Cardiac septum (tissue), 1 donor: ENCODE measurements around the gene PCDHGB2. TPM values are rescaled to one million over a fixed set of nuclear protein-coding genes. Genes with fewer than 3 reads are reported as not detected.
"Not testable (repeated sequence)": the region's sequence is repeated elsewhere in the genome, so short reads cannot be mapped to it uniquely, and the experiment has no call there.

ENCODE experiments used
- DNase-seq: peaks from one replicate; pipeline ENCODE4 v3.0.0-alpha.2; 2020; ENCODE audit warnings: low spot score
- intact Hi-C: fragments of 100-400 bp; cut with DNase I; formaldehyde crosslinking; loops from one replicate; pipeline ENCODE4 v1.14.0; 2022
- long read RNA-seq: library from polyadenylated mRNA; unstranded; transcript quantifications from one replicate; pipeline ENCODE4 v2.0.0, GENCODE V29; 2021
- total RNA-seq: library from RNA; stranded (reverse); fragmentation: NEBNext Ultra II Directional; extraction: Animal tissue kit (Norgen Biotek cat#: 25700); gene quantifications from one replicate; pipeline ENCODE4 v1.2.1, GENCODE V29; 2021
- donor health status: DM: no; HTN: no; CAD: no.

The PCDHGB2 gene
- 16.2 TPM for total RNA-seq
- long read RNA-seq, full-length matches to known transcripts, result 1 of 1 reads
- long read RNA-seq, partial matches to known transcripts, result 0 of 1 reads
- long read RNA-seq, other reads (novel, unspliced or antisense), result 0 of 1 reads

DNA sequence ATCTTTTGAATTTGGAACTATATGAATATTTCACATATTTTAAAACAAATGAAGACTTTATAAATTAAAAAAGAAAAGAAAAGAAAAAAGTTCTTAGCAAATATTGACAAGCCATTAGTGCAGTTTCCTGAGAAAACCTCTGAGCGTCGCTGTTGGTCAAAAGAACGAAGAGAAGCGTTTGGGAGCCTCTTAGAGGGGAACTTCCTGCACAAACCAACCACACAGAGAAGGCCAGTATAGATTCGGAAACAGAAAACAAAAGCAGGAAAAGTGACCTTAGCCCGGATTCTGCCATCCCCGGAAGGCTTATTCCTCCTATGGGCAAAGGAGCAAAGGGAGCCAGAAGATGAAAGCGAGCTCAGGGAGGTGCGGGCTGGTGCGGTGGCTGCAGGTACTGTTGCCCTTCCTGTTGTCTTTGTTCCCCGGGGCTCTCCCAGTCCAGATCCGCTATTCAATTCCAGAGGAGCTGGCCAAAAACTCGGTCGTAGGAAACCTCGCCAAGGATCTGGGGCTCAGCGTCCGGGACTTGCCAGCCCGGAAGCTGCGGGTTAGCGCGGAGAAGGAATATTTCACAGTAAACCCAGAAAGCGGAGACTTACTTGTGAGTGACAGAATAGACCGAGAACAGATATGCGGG lies at the start of gene PCDHGB2:
Gene PCDHGB2, plus strand, starts transcription at position 205 of the 637 bp plus-strand sequence. Its CDS starts 142 bp downstream, at position 347.
- peak; percentile 49 for DNase-seq
- intact Hi-C loops, result loop anchor here (5.0 kb wide), 1 partner anchor 42 kb away; the partner anchor contains the start of gene PCDHGA9

- intact Hi-C loops, result loop anchor here (10.0 kb wide), 1 partner anchor 69 kb away; the partner anchor contains the start of gene PCDHB15
- DNase-seq, result no peak
Observed at GRCh38 chr5:141313711-141314110, 46.1 kb upstream of the PCDHGB2 start.

DNA sequence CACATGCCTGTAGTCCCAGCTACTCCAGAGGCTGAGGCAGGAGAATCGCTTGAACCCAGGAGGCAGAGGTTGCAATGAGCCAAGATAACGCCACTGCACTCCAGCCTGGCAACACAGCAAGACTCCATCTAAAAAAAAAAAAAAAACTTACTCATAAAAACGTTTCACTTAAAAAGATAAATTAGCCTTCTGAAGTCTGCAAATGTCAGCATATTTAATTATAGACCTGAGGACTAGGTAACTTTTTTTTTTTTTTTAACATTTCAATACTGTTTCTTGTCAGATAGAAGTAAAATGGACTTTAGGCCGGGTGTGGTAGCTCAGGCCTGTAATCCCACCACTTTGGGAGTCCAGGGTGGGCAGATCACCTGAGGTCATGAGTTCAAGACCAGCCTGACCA lies 42.8 kb upstream of the PCDHGB2 start:
- intact Hi-C loops, result loop anchor here (10.0 kb wide), 1 partner anchor 72 kb away; the partner anchor contains the start of gene PCDHB15
- not testable (repeated sequence) for DNase-seq

DNA sequence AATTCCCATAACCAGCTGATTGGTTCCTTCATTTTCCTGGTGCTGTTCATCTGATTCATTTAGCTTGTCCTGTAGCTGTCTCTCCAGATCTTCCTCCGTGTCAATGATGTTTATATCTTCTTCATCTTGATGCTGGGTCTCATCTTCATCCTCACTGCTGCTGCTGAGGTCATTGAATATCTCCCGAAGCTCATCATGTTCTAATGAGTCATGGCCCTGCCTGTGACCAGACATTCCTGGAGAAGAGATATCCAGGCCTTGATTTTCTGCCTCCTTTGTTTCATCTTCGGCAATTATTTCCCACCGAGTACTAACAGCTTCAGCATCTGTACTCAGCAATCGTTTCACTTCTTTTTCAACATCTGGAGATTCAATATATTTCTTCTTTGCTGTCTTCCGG lies 40.6 kb upstream of the PCDHGB2 start:
- DNase-seq, result no peak
- intact Hi-C loops, result loop anchor here (10.0 kb wide), 1 partner anchor 74 kb away; the partner anchor contains the start of gene PCDHB15

GRCh38 chr5:141319699-141320098 lies 40.1 kb upstream of the PCDHGB2 start:
- intact Hi-C loops, result loop anchor here (2.0 to 10.0 kb wide), 3 partner anchors 75 to 241 kb away; partner anchors contain the start of gene PCDHB15

DNA sequence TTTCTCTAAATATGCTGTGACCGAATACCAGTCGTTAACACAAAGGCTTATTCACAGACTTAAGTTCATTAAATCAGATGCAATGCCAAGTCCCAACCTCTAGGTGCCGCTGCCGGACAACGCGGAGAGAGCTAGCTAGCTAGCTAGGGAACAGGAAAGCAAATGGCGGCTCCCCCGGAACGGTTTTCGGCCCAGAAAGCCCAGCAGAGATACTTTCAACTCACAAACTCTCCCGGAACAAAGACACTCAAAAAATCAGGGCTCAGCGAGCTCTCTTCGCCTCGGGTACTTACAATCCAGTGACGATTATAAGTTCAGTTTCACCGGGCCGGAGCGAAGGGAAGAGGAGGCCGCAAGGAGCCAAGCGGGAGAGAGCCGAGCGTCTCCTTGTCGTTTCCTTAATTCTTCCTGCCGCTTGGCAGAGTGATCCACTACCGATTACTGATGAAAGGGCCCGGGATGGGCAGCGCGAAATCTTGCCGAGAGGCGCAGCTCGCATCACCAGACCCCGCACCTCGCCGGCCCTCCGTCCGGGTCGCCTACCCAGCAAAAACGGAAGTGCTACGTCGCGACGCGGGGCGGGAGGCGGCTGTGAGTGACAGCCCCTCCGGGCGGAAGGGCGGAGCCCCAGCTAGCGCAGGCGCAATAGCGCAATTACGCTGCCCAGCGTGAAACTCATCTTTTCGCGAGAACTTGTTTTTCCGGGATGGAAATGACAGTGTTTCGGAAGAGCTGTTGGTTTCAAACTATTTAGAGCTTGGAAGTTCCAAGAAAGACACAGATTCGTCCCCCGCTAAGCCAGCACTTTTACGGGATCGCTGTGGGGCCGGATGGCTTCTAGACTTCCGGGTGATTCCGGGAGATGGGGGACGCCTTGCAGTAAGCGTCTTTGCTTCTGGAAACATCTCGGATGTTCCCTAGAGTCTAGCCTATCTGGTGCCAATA lies 39.3 kb upstream of the PCDHGB2 start, which contains the start of gene TAF7:
Gene TAF7, minus strand, starts transcription at position 560 of the 945 bp plus-strand sequence. CDS start 740 bp downstream, outside the sequence.
- intact Hi-C loops, result loop anchor here (2.0 to 10.0 kb wide), 2 partner anchors 204 to 240 kb away; no protein-coding TSS in a partner anchor
- DNase-seq, result peak; percentile 95

More at GRCh38 chr5:141319699-141320098, 40.1 kb upstream of the PCDHGB2 start:
- no peak for DNase-seq

DNA sequence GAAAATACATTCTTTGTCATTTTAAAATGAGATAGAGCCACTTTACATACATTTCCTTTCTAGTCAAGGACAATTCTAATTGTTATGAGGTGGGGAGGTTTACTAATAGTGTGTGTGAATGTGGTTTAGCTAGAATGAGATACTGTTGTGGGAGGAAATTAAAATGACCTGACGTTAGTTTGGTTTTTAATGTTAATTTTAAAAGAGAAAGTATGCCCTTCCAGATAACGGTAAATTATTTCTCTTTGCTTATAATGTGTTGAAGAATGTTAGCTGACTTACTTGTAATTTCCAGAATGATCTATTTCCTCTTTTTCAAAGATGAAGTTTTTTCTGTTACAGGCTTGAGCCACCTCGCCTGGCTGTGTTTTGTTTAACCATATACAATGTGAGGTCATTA lies 37.5 kb upstream of the PCDHGB2 start:
- DNase-seq, result no peak
- intact Hi-C loops, result loop anchor here (10.0 kb wide), 1 partner anchor 203 kb away; no protein-coding TSS in a partner anchor

DNA sequence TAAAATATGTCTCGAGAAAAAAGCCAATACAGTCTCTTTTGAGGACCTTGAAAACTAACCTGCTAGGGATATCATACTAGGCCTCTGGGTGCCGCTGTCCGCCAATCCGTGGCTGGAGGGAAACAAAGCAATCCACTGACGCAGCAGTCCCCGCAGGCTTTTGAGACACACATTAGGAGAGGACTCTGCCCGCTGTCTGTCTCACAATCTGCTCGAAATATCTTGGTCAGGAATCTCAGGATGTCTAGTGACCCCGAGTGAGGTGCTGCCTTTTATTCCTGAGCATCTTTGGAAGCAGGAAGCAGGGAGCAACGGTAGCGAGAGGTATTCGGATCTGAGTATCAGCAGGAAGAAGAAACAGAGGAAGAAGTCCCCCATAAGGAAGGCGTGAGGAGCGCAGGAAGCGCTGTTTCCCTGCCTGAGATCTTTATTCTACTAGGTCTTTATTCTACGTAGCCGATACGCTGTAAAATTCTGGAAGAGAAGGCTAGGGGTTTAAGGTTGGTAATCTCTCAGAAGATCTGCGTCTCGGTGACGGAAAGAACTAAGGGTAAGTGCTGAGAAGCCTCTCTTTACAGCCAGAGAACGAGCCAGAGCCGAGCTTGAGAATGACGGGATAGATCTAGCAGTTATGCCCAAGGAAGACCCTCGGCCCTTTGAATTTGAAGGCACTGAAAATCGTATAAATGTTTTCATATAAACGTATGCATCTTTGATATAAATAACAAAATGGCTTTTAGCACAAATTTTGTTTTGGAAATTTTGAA lies 33.5 kb upstream of the PCDHGB2 start:
- no peak for DNase-seq
- intact Hi-C loops, result loop anchor here (10.0 kb wide), 1 partner anchor 199 kb away; no protein-coding TSS in a partner anchor

DNA sequence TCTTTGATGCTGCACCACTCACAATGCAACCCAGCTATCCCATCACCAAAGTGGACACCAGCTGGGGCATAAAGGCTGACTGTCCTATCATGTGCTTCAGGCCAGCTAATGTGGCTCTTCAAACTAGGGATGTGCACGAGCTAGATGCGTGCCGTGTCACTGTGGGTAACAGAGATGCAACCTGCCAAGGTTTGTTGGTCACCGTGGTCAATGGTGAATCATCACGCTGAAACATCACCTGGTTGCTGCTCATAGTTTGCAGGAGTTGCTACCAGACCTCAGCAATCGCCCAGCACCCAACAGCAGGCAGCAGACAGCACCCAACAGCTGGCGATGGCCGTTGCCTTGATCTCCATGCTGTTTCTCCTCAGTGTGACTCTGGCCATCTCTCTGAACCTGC lies 31.6 kb upstream of the PCDHGB2 start:
- intact Hi-C loops, result loop anchor here (10.0 kb wide), 1 partner anchor 197 kb away; no protein-coding TSS in a partner anchor
- DNase-seq, result no peak

- no peak for DNase-seq
- intact Hi-C loops, result no loop called here
Observed at GRCh38 chr5:141330299-141331080, 29.3 kb upstream of the PCDHGB2 start, which contains the start of gene PCDHGA1. TSS of gene PCDHGA1 (plus strand) at chr5:141330514.

DNA sequence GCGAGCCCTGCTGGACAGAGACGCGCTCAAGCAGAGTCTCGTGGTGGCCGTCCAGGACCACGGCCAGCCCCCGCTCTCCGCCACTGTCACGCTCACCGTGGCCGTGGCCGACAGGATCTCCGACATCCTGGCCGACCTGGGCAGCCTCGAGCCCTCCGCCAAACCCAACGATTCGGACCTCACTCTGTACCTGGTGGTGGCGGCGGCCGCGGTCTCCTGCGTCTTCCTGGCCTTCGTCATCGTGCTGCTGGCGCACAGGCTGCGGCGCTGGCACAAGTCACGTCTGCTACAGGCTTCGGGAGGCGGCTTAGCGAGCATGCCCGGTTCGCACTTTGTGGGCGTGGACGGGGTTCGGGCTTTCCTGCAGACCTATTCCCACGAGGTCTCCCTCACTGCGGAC lies 27.2 kb upstream of the PCDHGB2 start:
- DNase-seq, intact Hi-C loops: not testable (repeated sequence)

DNA sequence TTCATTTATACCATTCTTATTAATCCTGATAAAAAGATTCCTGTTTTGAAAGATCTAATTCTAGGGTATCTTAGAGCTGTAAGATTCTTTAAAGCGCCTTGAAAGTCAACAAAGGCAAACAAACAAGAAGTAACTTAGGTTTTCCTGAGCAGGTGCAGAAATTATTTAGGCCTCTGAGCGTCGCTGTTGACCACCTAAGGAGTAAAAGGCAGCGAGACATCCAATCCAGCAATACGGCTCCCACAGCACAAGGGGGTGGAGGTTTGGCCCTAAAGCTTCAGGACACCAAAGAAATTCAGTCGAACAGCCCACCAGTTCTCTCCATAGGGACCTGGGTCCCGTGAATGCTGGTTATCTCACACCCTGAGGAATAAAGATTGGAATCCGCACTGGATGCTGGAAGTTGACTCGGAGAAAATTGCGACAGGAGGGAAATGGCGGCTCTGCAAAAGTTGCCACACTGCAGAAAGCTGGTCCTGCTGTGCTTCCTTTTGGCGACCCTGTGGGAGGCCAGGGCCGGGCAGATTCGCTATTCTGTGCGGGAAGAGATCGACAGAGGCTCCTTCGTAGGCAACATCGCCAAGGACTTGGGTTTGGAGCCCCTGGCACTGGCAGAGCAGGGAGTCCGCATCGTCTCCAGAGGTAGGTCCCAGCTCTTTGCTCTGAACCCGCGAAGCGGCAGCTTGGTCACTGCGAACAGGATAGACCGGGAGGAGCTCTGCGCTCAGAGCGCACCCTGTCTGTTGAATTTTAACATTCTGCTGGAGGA lies 21.1 kb upstream of the PCDHGB2 start, which contains the start of gene PCDHGA2:
Gene PCDHGA2, plus strand, starts transcription at position 223 of the 769 bp plus-strand sequence.
- intact Hi-C loops, result no loop called here
- no peak for DNase-seq

DNA sequence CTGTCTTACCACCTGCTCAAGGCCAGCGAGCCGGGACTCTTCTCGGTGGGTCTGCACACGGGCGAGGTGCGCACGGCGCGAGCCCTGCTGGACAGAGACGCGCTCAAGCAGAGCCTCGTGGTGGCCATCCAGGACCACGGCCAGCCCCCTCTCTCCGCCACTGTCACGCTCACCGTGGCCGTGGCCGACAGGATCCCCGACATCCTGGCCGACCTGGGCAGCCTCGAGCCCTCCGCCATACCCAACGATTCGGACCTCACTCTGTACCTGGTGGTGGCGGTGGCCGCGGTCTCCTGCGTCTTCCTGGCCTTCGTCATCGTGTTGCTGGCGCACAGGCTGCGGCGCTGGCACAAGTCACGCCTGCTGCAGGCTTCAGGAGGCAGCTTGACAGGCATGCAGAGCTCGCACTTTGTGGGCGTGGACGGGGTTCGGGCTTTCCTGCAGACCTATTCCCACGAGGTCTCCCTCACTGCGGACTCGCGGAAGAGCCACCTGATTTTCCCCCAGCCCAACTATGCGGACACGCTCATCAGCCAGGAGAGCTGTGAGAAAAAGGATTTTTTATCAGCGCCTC lies 18.9 kb upstream of the PCDHGB2 start:
- intact Hi-C loops, DNase-seq: not testable (repeated sequence)

DNA sequence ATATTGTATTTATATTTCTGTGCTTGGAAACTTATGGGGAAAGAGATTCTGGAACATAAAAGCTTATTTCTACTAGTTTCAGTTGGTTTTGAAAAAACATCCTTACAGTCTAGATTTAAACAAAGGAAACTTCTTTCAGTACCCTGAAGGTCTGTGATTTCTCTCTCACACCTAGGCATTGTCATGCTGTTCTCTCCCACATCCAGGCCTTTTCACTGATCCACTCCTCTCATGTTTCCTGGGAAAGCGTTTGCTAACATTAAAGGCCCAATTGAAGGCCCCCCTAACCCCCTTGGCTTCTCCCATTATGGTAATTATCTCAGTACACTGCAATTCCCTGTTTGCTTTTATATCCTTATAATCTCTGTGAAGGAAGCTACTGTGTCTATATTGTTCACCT lies 17.0 kb upstream of the PCDHGB2 start:
- intact Hi-C loops, result loop anchor here (2.0 kb wide), 1 partner anchor 218 kb away; no protein-coding TSS in a partner anchor
- DNase-seq, result no peak

DNA sequence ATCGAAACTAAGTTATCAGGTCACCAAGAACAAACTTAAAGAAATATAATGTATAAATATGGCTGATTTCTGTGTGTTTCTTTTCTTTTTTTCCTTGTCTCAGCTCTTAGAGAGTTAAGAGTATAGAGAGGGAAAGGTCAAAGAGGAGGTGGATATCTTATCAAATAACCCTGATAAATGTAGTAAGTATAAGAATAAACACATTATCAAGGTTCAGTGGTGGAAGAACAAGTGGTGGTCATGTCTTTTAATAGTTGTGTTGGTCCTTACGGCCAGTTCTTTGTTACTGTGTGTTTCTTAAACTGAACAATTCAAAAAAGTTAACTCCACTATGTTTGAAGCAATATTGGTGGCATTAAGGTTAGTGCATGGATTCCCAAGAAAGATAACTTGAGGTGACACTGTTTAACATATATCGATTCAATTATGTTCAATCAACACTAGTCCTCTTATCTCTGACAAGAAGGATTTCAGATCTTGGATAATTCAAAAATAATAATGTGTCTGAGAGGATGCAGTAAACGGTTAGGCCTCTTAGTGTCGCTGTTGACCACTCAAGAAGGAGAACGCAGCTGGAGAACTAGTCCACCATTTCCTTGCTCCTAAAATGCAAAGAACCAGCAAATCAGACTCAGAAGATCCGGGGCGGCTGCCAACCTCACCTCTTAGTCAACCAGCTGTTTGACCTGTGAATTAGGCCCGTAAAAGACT lies 16.4 kb upstream of the PCDHGB2 start, which contains the start of gene PCDHGA3:
Gene PCDHGA3, plus strand, starts transcription at position 588 of the 711 bp plus-strand sequence. CDS start 205 bp downstream, outside the sequence.
- intact Hi-C loops, result loop anchor here (2.0 kb wide), 1 partner anchor 217 kb away; no protein-coding TSS in a partner anchor
- DNase-seq, result no peak

GRCh38 chr5:141343953-141344463 lies 15.8 kb upstream of the PCDHGB2 start:
- DNase-seq, result no peak
- intact Hi-C loops, result loop anchor here (2.0 kb wide), 1 partner anchor 217 kb away; no protein-coding TSS in a partner anchor
